Endodermal cell (in vitro differentiated cells): ENCODE results near the gene SYCP2L. TPM values are rescaled to one million over a fixed set of nuclear protein-coding genes. Genes with fewer than 3 reads are reported as not detected.

ENCODE experiments used
- DNase-seq: peaks from one replicate; pipeline ENCODE4 v3.0.0-alpha.2; 2017
- H3K27ac ChIP-seq: 2 replicates; pipeline ENCODE4 v1.5.1; 2013; ENCODE audit warnings: mild to moderate bottlenecking, low read depth, low read length, moderate library complexity
- H3K27me3 ChIP-seq: 2 replicates; pipeline ENCODE4 v1.6.1; 2013; ENCODE audit warnings: mild to moderate bottlenecking, low read length, moderate library complexity; ENCODE audit not compliant: insufficient read depth, control insufficient read depth, poor library complexity, severe bottlenecking
- H3K36me3 ChIP-seq: 2 replicates; pipeline ENCODE4 v1.7.0; 2013; ENCODE audit warnings: mild to moderate bottlenecking, low read length, moderate library complexity; ENCODE audit not compliant: control insufficient read depth, insufficient read depth
- H3K4me1 ChIP-seq: one replicate; pipeline ENCODE4 v1.7.0; 2013; ENCODE audit warnings: low read length; ENCODE audit not compliant: control insufficient read depth, insufficient read depth
- H3K4me3 ChIP-seq: 2 replicates; pipeline ENCODE4 v1.5.1; 2013; ENCODE audit warnings: mild to moderate bottlenecking, low read length, moderate library complexity
- H3K9ac ChIP-seq: 2 replicates; pipeline ENCODE4 v1.6.1; 2013; ENCODE audit warnings: mild to moderate bottlenecking, low read length, moderate library complexity; ENCODE audit not compliant: poor library complexity, severe bottlenecking; ENCODE audit errors: extremely low read depth
- H3K9me3 ChIP-seq: 2 replicates; pipeline ENCODE4 v1.6.1; 2013; ENCODE audit warnings: mild to moderate bottlenecking, low read length, moderate library complexity; ENCODE audit not compliant: control insufficient read depth
- H3K27ac Mint-ChIP-seq: 2 replicates; pipeline ENCODE4 v1.8.0; 2020; ENCODE audit warnings: mixed read lengths
- H3K27me3 Mint-ChIP-seq: 2 replicates; pipeline ENCODE4 v1.8.0; 2021; ENCODE audit warnings: mild to moderate bottlenecking, mixed read lengths; ENCODE audit not compliant: insufficient read depth
- H3K36me3 Mint-ChIP-seq: 2 replicates; pipeline ENCODE4 v1.8.0; 2020; ENCODE audit warnings: low read depth, mixed read lengths
- H3K4me1 Mint-ChIP-seq: 2 replicates; pipeline ENCODE4 v1.8.0; 2020; ENCODE audit warnings: mixed read lengths
- H3K4me3 Mint-ChIP-seq: 2 replicates; pipeline ENCODE4 v1.8.0; 2020; ENCODE audit warnings: mild to moderate bottlenecking, moderate library complexity, mixed read lengths
- H3K9me3 Mint-ChIP-seq: 2 replicates; pipeline ENCODE4 v1.8.0; 2020; ENCODE audit warnings: mild to moderate bottlenecking, mixed read lengths
- WGBS, 2 experiments: methylation state at CpG; one replicate each; pipeline versions ENCODE4 v1.1.5 to v1.1.7; 2013; ENCODE audit warnings: missing lambda C conversion rate in 2 of 2, mixed read lengths in 1 of 2; ENCODE audit not compliant: insufficient coverage in 1 of 2, insufficient read length in 1 of 2; 5-methylcytosine and 5-hydroxymethylcytosine counted together
- total RNA-seq, 2 donors: library from RNA; stranded (reverse); fragmentation: NEBNext Ultra II Directional in 1 of 2; extraction: Animal tissue kit (Norgen Biotek cat#: 25700) in 1 of 2; gene quantifications; 2 replicates in 1 of 2; 3 replicates in 1 of 2; pipeline ENCODE4 v1.2.1, GENCODE V29; 2021
- TF ChIP-seq, protein P1 (sequence below): fragments of 200-600 bp; sonication (generic); conservative IDR thresholded peaks from 2 replicates; pipeline ENCODE4 v1.5.0; 2021; ENCODE audit warnings: antibody characterized with exemption, mild to moderate bottlenecking

SYCP2L gene
- total RNA-seq, 2 donors from 2014 or later, result 4.2 to 12.4 TPM

DNA sequence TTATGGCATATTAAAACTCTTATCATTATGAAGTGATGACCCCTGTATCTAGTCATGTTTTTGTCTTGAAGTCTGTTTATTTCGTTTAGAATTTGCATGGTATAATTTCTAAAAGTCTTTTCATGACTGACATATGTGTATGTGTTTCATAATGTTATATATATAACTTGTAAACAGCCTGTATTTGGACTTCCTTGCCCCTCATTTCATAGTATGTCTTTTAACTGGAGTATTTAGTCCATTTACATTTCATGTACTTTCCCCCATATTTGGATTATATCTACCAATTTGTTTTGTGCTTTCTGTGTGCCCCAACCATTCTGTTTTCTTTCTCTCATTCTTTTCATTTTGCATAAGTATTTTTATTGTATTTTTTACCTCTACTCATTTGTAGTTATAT lies 59.0 kb downstream of the SYCP2L start:
- WGBS, 2 experiments, result 67% methylated on average over 1 of the region's 1 CpG; no CpG with 5 or more reads in 1 of the 2 experiments
- Histone ChIP-seq H3K4me3 (no peak overlapping the region), H3K4me1 (no peaks in the 10 kb centered on the region)

DNA sequence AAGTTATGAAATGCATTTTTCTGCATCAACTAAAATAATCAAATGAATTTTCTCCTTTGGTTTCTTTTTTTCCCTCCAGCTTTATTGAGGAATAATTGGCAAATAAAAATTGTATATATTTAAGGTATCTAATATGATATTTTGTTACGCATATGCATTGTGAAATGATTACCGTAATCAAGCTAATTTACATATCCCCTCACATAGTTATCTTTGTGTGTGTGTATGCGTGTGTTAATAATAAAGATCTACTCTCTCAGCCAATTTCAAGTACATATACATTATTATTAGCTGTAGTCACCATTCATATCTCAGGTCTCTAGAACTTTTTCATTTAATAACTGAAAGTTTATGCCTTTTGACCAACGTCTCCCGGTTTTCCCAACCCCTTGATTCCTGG lies 61.1 kb downstream of the SYCP2L start:
- Histone ChIP-seq H3K4me1 (no peaks in the 10 kb centered on the region), H3K27me3 (no peaks in the 10 kb centered on the region), H3K9me3 (peaks cover 4% of the 10 kb centered on the region), H3K27ac (no peak overlapping the region), H3K36me3 (no peaks in the 10 kb centered on the region), H3K9ac (no peak overlapping the region), H3K4me3 (no peak overlapping the region)
- 93% methylated on average over 2 of the region's 5 CpGs; no CpG with 5 or more reads in 1 of the 2 experiments for WGBS, 2 experiments
- TF ChIP-seq, protein P1, sequence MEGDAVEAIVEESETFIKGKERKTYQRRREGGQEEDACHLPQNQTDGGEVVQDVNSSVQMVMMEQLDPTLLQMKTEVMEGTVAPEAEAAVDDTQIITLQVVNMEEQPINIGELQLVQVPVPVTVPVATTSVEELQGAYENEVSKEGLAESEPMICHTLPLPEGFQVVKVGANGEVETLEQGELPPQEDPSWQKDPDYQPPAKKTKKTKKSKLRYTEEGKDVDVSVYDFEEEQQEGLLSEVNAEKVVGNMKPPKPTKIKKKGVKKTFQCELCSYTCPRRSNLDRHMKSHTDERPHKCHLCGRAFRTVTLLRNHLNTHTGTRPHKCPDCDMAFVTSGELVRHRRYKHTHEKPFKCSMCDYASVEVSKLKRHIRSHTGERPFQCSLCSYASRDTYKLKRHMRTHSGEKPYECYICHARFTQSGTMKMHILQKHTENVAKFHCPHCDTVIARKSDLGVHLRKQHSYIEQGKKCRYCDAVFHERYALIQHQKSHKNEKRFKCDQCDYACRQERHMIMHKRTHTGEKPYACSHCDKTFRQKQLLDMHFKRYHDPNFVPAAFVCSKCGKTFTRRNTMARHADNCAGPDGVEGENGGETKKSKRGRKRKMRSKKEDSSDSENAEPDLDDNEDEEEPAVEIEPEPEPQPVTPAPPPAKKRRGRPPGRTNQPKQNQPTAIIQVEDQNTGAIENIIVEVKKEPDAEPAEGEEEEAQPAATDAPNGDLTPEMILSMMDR, result no peak
- Mint-ChIP-seq H3K27ac (no peak overlapping the region), H3K9me3 (no peaks in the 10 kb centered on the region), H3K4me1 (no peaks in the 10 kb centered on the region), H3K36me3 (no peaks in the 10 kb centered on the region), H3K27me3 (no peaks in the 10 kb centered on the region), H3K4me3 (no peak overlapping the region)
- DNase-seq, result no peak

More for the DNA sequence above, 59.0 kb downstream of the SYCP2L start:
- Mint-ChIP-seq H3K27ac (no peak overlapping the region), H3K4me3 (no peak overlapping the region), H3K27me3 (no peaks in the 10 kb centered on the region), H3K36me3 (no peaks in the 10 kb centered on the region), H3K9me3 (no peaks in the 10 kb centered on the region), H3K4me1 (no peaks in the 10 kb centered on the region)
- H3K27ac ChIP-seq, result no peak overlapping the region
- peaks cover 4% of the 10 kb centered on the region for H3K9me3 ChIP-seq
- H3K36me3 ChIP-seq, result no peaks in the 10 kb centered on the region
- no peak for DNase-seq
- TF ChIP-seq, protein P1, result no peak
- H3K9ac ChIP-seq, result no peak overlapping the region
- no peaks in the 10 kb centered on the region for H3K27me3 ChIP-seq

DNA sequence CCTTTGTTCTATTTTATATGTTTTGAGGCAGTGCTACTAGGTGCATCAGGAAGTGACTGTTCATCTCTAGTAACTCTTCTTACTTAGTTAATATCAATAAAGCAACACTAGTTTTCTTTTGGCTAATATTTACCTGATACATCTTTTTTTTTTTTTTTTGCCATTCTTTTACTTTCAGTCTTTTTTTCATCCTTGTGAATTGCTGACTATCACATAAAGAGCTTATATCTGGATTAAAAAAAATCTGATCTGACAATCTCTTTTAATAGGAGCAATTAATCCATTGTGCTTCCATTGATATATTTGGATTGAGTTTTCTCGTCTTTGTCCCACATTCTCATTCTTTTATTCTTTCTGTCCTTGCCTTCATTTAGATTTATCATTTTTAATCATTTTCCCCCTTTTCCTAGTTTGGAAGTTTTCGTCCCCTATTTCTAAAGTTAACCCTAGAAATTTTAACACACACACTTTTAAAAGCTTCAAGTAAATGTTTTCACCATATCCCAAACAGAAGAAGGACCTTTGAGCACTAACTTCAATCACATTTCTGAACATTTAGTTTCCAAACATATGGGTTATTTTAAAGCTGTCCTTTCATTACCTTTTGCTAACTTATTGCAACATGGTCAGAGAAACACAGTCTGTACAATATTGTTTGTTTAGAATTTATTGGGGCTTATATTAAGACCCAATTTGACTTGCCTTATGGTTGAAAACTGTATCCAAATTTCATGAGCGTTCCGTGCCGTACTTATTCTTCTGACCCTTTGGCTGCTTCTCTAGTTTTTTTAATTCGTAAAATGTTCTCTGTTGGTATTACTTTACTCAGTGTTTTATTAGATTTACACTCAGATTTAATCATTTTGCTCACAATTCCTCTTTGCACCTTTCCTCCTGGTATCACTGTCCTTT lies 63.0 kb downstream of the SYCP2L start:
- Mint-ChIP-seq H3K9me3 (no peaks in the 10 kb centered on the region), H3K27ac (no peak overlapping the region), H3K4me1 (no peaks in the 10 kb centered on the region), H3K4me3 (no peak overlapping the region), H3K36me3 (no peaks in the 10 kb centered on the region), H3K27me3 (peaks cover 11% of the 10 kb centered on the region)
- no peak overlapping the region for H3K4me3 ChIP-seq
- TF ChIP-seq, protein P1, result no peak
- H3K36me3 ChIP-seq, result no peaks in the 10 kb centered on the region
- no peaks in the 10 kb centered on the region for H3K4me1 ChIP-seq
- H3K9me3 ChIP-seq, result peaks cover 4% of the 10 kb centered on the region
- no peaks in the 10 kb centered on the region for H3K27me3 ChIP-seq
- no peak for DNase-seq
- WGBS, 2 experiments, result 90 to 100% methylated on average over 4 to 6 of the region's 6 CpGs
- H3K27ac ChIP-seq, result no peak overlapping the region
- no peak overlapping the region for H3K9ac ChIP-seq
